WTC11 (cell line): Measurements from ENCODE around the gene CD93.

Experiments used
- CTCF ChIP-seq: fragments of 200-600 bp; IDR thresholded peaks from 2 replicates; pipeline ENCODE4 v1.8.0; 2022; ENCODE audit warnings: antibody characterized with exemption
- NFATC4 ChIP-seq: fragments of 250-450 bp; sonication (Bioruptor Pico); IDR thresholded peaks from 2 replicates; pipeline ENCODE4 v1.9.0; 2021; ENCODE audit warnings: mild to moderate bottlenecking

- no peak for TF ChIP-seq CTCF
- TF ChIP-seq NFATC4 (CRISPR knock-in tag) = no peak
These were observed 46.1 kb downstream of the CD93 start for GRCh38 chr20:23039885-23040508.
